ENCODE data around the gene YBX2. TPM values are rescaled to one million over a fixed set of nuclear protein-coding genes. Genes with fewer than 3 reads are reported as not detected.

YBX2 gene
- polyA plus RNA-seq, 1 experiment, result 0.02 TPM

- CTCF ChIA-PET, result interaction anchor here (2.6 kb wide), 1 partner anchor 230 kb away, joined by 13 read pairs; the partner anchor contains the start of gene SENP3
- peak overlapping the region; percentile 91 for H3K27ac ChIP-seq (ENCODE audit: low read depth, low read length)
- POLR2A ChIA-PET, result interaction anchor here (1.4 kb wide), 1 partner anchor 88 kb away, joined by 3 read pairs; the partner anchor contains the start of gene GABARAP
Observed at GRCh38 chr17:7330638-7331015, 36.2 kb upstream of the YBX2 start.

GRCh38 chr17:7329997-7330637 is 35.7 kb upstream of the YBX2 start:
- Histone ChIP-seq H3K9me3 (ENCODE audit: control insufficient read depth, insufficient read depth, low read length) (no peaks in the 10 kb centered on the region), H3K27me3 (ENCODE audit: control insufficient read depth, insufficient read depth, low read length) (peaks cover 4% of the 10 kb centered on the region), H3K27ac (ENCODE audit: low read depth, low read length) (peak overlapping the region; percentile 91), H3K4me3 (ENCODE audit: low read depth, low read length) (peak overlapping the region; percentile 97)
- POLR2A ChIA-PET, result interaction anchor here (0.6 to 1.5 kb wide), 10 partner anchors 12 to 253 kb away, joined by 3 to 17 read pairs (median 4); partner anchors contain the start of genes GABARAP, GPS2, MPDU1 and POLR2A
- CTCF ChIA-PET, result interaction anchor here (0.6 to 2.6 kb wide), 9 partner anchors 18 to 285 kb away, joined by 3 to 13 read pairs (median 3); partner anchors contain the start of genes PLSCR3, SENP3, SLC2A4 and TMEM256
- TF ChIP-seq CTCF (IDR thresholded peaks at IDR 0.05; ENCODE audit: low read depth, low read length), result no peak
- no peak for DNase-seq (ENCODE audit: low read depth, low spot score)

More at GRCh38 chr17:7330638-7331015, 36.2 kb upstream of the YBX2 start:
- TF ChIP-seq CTCF (IDR thresholded peaks at IDR 0.05; ENCODE audit: low read depth, low read length), result no peak
- no peak for DNase-seq (ENCODE audit: low read depth, low spot score)
- Histone ChIP-seq H3K9me3 (ENCODE audit: control insufficient read depth, insufficient read depth, low read length) (no peaks in the 10 kb centered on the region), H3K4me3 (ENCODE audit: low read depth, low read length) (peak overlapping the region; percentile 97), H3K27me3 (ENCODE audit: control insufficient read depth, insufficient read depth, low read length) (peaks cover 4% of the 10 kb centered on the region)

DNA sequence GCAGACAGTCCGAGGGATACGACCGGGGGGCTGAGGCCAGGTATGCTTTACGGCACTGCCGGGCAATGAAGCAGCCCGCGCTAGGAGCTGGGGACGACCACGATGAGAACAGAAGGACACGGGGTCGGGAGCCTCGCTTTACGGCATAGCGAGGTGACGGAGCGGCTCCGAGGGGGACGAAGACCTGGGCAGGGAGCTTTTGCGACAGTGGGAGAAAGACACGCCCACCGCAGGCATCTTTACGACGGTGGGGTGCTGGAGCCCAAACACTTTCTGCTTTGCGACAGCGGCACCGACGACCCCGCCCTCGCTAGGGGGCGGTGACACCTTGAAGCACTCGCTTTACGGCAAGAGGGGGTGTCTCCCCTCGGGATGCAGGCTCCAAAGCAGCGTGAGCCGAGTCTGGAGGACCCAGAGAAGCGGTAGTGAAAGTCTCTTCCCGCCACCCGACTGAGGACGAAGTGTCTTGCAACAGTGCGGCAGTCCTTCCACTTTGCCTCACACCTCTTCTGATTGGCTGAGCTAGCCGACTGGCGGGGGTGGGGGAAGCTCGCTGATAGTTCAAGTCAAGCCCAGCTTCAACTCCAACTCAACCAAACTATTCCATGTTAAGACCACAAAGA is 35.0 kb upstream of the YBX2 start:
- Histone ChIP-seq H3K27me3 (ENCODE audit: control insufficient read depth, insufficient read depth, low read length) (peaks cover 4% of the 10 kb centered on the region), H3K4me3 (ENCODE audit: low read depth, low read length) (peak overlapping the region; percentile 97), H3K9me3 (ENCODE audit: control insufficient read depth, insufficient read depth, low read length) (no peaks in the 10 kb centered on the region), H3K27ac (ENCODE audit: low read depth, low read length) (peak overlapping the region; percentile 91)
- no peak for TF ChIP-seq CTCF (IDR thresholded peaks at IDR 0.05; ENCODE audit: low read depth, low read length)
- peak; percentile 99 for DNase-seq (ENCODE audit: low read depth, low spot score)
- ChIA-PET POLR2A (interaction anchor here (0.5 to 1.5 kb wide), 11 partner anchors 13 to 254 kb away, joined by 3 to 17 read pairs (median 5); partner anchors contain the start of genes GABARAP, GPS2, MPDU1 and POLR2A), CTCF (interaction anchor here (0.6 to 2.6 kb wide), 10 partner anchors 13 to 284 kb away, joined by 3 to 13 read pairs (median 3); partner anchors contain the start of genes PLSCR3, SENP3, SLC2A4 and TMEM256)

GRCh38 chr17:7328840-7329373 is 34.5 kb upstream of the YBX2 start, which contains the start of gene NEURL4:
TSS of gene NEURL4 (minus strand) at chr17:7329335. CDS start at chr17:7329312, 23 bp downstream.
- Histone ChIP-seq H3K9me3 (ENCODE audit: control insufficient read depth, insufficient read depth, low read length) (no peaks in the 10 kb centered on the region; the same call in 1 of the 2 replicates), H3K27ac (ENCODE audit: low read depth, low read length) (peak within 1 kb of the TSS; percentile 91), H3K4me3 (ENCODE audit: low read depth, low read length) (peak within 1 kb of the TSS; percentile 97), H3K27me3 (ENCODE audit: control insufficient read depth, insufficient read depth, low read length) (peaks cover 4% of the 10 kb centered on the region)
- ChIA-PET CTCF (interaction anchor here (0.6 to 2.6 kb wide), 6 partner anchors 14 to 284 kb away, joined by 3 to 13 read pairs (median 4); partner anchors contain the start of genes SENP3 and SLC2A4), POLR2A (interaction anchor here (0.6 to 1.5 kb wide), 8 partner anchors 13 to 256 kb away, joined by 4 to 17 read pairs (median 6); partner anchors contain the start of genes GPS2, MPDU1 and TMEM256)
- DNase-seq (ENCODE audit: low read depth, low spot score), result no peak
- no peak; the same call in 1 of the 2 replicates for TF ChIP-seq CTCF (IDR thresholded peaks at IDR 0.05; ENCODE audit: low read depth, low read length)
